ENCODE results near the gene BATF2.

Gene BATF2

GRCh38 chr11:64963072-64963631 is 33.6 kb downstream of the BATF2 start:
- DNase-seq: no peak

- no peak for DNase-seq
Measured at GRCh38 chr11:64960719-64961118, 36.1 kb downstream of the BATF2 start.

- no peak for DNase-seq
Measured at GRCh38 chr11:64959498-64959897, 37.3 kb downstream of the BATF2 start.

GRCh38 chr11:64954201-64954600 is 42.6 kb downstream of the BATF2 start:
- no peak for DNase-seq

- no peak for DNase-seq
Measured at GRCh38 chr11:64951529-64951928, 45.2 kb downstream of the BATF2 start.

- DNase-seq: no peak
Measured at GRCh38 chr11:64947208-64947814, 49.5 kb downstream of the BATF2 start.

All from CD4-positive, alpha-beta T cell treated with Interleukin-12 subunit alpha and Interleukin-12 subunit beta, for 1 hour (primary cell).